H1 (cell line): Measurements from ENCODE around the gene NINJ2.

Source experiments
- CHD2 ChIP-seq: IDR thresholded peaks from 2 replicates; pipeline ENCODE4 v1.6.1; 2012; ENCODE audit warnings: low read length, improper control_type of control experiment
- EZH2 ChIP-seq: fragments of 200-600 bp; sonication (generic); IDR thresholded peaks from 2 replicates; pipeline ENCODE4 v1.7.1; 2012; ENCODE audit warnings: low read depth, mild to moderate bottlenecking, moderate library complexity, low read length, inconsistent platforms; ENCODE audit not compliant: severe bottlenecking
- GABPA ChIP-seq: IDR thresholded peaks from 2 replicates; pipeline ENCODE4 v1.6.1; 2011; ENCODE audit warnings: mild to moderate bottlenecking, low read length, moderate library complexity, borderline replicate concordance; ENCODE audit not compliant: insufficient read depth
- HDAC6 ChIP-seq: IDR thresholded peaks from one replicate; pipeline ENCODE4 v1.7.1; 2012; ENCODE audit warnings: low read depth, mild to moderate bottlenecking, inconsistent platforms, low read length, moderate library complexity
- POLR2A ChIP-seq, 2 experiments: IDR thresholded peaks; 1 replicate in 1 of 2; 2 replicates in 1 of 2; pipeline ENCODE4 v1.6.1; 2011; ENCODE audit warnings: low read depth in 2 of 2, low read length in 2 of 2, mild to moderate bottlenecking in 2 of 2; ENCODE audit errors: control extremely low read depth in 1 of 2
- SP1 ChIP-seq: IDR thresholded peaks from 2 replicates; pipeline ENCODE4 v1.6.1; 2011; ENCODE audit warnings: low read depth, low read length
- TBP ChIP-seq: IDR thresholded peaks from 2 replicates; pipeline ENCODE4 v1.6.1; 2011; ENCODE audit warnings: low read depth, low read length, improper control_type of control experiment
- TCF12 ChIP-seq: IDR thresholded peaks from 2 replicates; pipeline ENCODE4 v1.6.1; 2011; ENCODE audit warnings: low read depth, mild to moderate bottlenecking, low read length
- TF ChIP-seq, protein P1 (sequence below), 3 experiments: IDR thresholded peaks; 1 replicate in 2 of 3; 2 replicates in 1 of 3; pipeline versions ENCODE4 v1.5.1 to v1.6.1; 2011; ENCODE audit warnings: low read length in 3 of 3, mild to moderate bottlenecking in 3 of 3, inconsistent platforms in 2 of 3, low read depth in 1 of 3, moderate library complexity in 1 of 3; ENCODE audit not compliant: insufficient read depth in 1 of 3; ENCODE audit errors: control extremely low read depth in 1 of 3
- TF ChIP-seq, protein P2 (sequence below): fragments of 300-600 bp; sonication (generic); IDR thresholded peaks from 2 replicates; pipeline ENCODE4 v1.7.1; 2012; ENCODE audit warnings: low read length, moderate library complexity, mild to moderate bottlenecking, inconsistent platforms; ENCODE audit not compliant: insufficient replicate concordance

DNA sequence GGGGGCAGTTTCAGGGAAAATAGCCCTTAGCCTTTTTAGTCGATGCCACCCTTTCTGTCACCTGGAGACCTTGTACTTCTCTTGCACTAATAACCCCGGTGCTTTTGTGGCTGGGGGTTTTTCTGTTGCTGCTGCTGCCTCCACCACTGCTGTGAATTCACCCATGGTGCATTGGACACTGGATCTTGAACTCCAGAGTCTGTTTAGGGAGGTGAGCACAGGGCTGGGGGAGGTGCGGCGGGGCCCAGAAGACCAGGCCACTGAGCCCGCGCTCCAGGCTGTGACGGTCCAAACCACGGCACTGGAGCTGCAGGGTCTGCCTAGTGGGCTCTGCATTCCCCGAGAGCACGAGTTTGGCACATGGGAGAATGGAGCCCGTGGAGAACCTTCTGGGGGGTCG lies 100.6 kb downstream of the NINJ2 start:
- TF ChIP-seq HDAC6 (no peak), TBP (no peak), TCF12 (no peak), CHD2 (no peak), SP1 (no peak), POLR2A (IDR thresholded peaks at IDR 0.05; ENCODE audit: control extremely low read depth in 1 of 2, low read depth in 2 of 2, low read length in 2 of 2) (no peak), GABPA (no peak), EZH2 (no peak)
- TF ChIP-seq, protein P1, sequence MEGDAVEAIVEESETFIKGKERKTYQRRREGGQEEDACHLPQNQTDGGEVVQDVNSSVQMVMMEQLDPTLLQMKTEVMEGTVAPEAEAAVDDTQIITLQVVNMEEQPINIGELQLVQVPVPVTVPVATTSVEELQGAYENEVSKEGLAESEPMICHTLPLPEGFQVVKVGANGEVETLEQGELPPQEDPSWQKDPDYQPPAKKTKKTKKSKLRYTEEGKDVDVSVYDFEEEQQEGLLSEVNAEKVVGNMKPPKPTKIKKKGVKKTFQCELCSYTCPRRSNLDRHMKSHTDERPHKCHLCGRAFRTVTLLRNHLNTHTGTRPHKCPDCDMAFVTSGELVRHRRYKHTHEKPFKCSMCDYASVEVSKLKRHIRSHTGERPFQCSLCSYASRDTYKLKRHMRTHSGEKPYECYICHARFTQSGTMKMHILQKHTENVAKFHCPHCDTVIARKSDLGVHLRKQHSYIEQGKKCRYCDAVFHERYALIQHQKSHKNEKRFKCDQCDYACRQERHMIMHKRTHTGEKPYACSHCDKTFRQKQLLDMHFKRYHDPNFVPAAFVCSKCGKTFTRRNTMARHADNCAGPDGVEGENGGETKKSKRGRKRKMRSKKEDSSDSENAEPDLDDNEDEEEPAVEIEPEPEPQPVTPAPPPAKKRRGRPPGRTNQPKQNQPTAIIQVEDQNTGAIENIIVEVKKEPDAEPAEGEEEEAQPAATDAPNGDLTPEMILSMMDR (IDR thresholded peaks at IDR 0.05; ENCODE audit: control extremely low read depth in 1 of 3, insufficient read depth in 1 of 3, low read depth in 1 of 3, low read length in 3 of 3), result no peak
- TF ChIP-seq, protein P2, sequence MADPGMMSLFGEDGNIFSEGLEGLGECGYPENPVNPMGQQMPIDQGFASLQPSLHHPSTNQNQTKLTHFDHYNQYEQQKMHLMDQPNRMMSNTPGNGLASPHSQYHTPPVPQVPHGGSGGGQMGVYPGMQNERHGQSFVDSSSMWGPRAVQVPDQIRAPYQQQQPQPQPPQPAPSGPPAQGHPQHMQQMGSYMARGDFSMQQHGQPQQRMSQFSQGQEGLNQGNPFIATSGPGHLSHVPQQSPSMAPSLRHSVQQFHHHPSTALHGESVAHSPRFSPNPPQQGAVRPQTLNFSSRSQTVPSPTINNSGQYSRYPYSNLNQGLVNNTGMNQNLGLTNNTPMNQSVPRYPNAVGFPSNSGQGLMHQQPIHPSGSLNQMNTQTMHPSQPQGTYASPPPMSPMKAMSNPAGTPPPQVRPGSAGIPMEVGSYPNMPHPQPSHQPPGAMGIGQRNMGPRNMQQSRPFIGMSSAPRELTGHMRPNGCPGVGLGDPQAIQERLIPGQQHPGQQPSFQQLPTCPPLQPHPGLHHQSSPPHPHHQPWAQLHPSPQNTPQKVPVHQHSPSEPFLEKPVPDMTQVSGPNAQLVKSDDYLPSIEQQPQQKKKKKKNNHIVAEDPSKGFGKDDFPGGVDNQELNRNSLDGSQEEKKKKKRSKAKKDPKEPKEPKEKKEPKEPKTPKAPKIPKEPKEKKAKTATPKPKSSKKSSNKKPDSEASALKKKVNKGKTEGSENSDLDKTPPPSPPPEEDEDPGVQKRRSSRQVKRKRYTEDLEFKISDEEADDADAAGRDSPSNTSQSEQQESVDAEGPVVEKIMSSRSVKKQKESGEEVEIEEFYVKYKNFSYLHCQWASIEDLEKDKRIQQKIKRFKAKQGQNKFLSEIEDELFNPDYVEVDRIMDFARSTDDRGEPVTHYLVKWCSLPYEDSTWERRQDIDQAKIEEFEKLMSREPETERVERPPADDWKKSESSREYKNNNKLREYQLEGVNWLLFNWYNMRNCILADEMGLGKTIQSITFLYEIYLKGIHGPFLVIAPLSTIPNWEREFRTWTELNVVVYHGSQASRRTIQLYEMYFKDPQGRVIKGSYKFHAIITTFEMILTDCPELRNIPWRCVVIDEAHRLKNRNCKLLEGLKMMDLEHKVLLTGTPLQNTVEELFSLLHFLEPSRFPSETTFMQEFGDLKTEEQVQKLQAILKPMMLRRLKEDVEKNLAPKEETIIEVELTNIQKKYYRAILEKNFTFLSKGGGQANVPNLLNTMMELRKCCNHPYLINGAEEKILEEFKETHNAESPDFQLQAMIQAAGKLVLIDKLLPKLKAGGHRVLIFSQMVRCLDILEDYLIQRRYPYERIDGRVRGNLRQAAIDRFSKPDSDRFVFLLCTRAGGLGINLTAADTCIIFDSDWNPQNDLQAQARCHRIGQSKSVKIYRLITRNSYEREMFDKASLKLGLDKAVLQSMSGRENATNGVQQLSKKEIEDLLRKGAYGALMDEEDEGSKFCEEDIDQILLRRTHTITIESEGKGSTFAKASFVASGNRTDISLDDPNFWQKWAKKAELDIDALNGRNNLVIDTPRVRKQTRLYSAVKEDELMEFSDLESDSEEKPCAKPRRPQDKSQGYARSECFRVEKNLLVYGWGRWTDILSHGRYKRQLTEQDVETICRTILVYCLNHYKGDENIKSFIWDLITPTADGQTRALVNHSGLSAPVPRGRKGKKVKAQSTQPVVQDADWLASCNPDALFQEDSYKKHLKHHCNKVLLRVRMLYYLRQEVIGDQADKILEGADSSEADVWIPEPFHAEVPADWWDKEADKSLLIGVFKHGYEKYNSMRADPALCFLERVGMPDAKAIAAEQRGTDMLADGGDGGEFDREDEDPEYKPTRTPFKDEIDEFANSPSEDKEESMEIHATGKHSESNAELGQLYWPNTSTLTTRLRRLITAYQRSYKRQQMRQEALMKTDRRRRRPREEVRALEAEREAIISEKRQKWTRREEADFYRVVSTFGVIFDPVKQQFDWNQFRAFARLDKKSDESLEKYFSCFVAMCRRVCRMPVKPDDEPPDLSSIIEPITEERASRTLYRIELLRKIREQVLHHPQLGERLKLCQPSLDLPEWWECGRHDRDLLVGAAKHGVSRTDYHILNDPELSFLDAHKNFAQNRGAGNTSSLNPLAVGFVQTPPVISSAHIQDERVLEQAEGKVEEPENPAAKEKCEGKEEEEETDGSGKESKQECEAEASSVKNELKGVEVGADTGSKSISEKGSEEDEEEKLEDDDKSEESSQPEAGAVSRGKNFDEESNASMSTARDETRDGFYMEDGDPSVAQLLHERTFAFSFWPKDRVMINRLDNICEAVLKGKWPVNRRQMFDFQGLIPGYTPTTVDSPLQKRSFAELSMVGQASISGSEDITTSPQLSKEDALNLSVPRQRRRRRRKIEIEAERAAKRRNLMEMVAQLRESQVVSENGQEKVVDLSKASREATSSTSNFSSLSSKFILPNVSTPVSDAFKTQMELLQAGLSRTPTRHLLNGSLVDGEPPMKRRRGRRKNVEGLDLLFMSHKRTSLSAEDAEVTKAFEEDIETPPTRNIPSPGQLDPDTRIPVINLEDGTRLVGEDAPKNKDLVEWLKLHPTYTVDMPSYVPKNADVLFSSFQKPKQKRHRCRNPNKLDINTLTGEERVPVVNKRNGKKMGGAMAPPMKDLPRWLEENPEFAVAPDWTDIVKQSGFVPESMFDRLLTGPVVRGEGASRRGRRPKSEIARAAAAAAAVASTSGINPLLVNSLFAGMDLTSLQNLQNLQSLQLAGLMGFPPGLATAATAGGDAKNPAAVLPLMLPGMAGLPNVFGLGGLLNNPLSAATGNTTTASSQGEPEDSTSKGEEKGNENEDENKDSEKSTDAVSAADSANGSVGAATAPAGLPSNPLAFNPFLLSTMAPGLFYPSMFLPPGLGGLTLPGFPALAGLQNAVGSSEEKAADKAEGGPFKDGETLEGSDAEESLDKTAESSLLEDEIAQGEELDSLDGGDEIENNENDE, result no peak
